H1 (cell line): ENCODE measurements around the gene RAD18. TPM values are rescaled to one million over a fixed set of nuclear protein-coding genes. Genes with fewer than 3 reads are reported as not detected.

Experiments used
- CTCF ChIA-PET: fragments of 300-600 bp; sonication (Branson Sonifier 250); formaldehyde crosslinking; loops from one replicate; lab custom pipeline; 2021; ENCODE audit not compliant: partially characterized antibody; lab: Charles Lee
- POLR2A ChIA-PET: fragments of 300-600 bp; sonication (Branson Sonifier 250); formaldehyde crosslinking; loops from one replicate; lab custom pipeline; 2021; ENCODE audit warnings: inconsistent platforms; ENCODE audit not compliant: partially characterized antibody; lab: Charles Lee
- DNase-seq, 2 experiments: peaks; one replicate each; pipeline versions ENCODE4 v3.0.0 to v3.0.0-alpha.2; 2010 to 2022; ENCODE audit warnings: low spot score in 2 of 2, low read depth in 1 of 2, mixed read lengths in 1 of 2
- FAIRE-seq: peaks from 2 replicates; lab custom pipeline; 2011; peaks lifted over from hg19 to GRCh38; lab: Jason Lieb, UNC
- H2AFZ ChIP-seq: 2 replicates; pipeline ENCODE4 v1.8.1; 2012; ENCODE audit warnings: low read length, inconsistent platforms
- H2AK5ac ChIP-seq: 2 replicates; pipeline ENCODE4 v1.6.1; 2013; ENCODE audit warnings: low read depth, low read length
- H2BK120ac ChIP-seq: replicated peaks from 2 replicates; pipeline ENCODE3; 2013; ENCODE audit warnings: low read depth, low read length, inconsistent platforms
- H2BK12ac ChIP-seq: 2 replicates; pipeline ENCODE4 v1.6.1; 2013; ENCODE audit warnings: low read depth, low read length
- H2BK15ac ChIP-seq: 2 replicates; pipeline ENCODE4 v1.6.1; 2013; ENCODE audit warnings: low read length
- H2BK20ac ChIP-seq: 2 replicates; pipeline ENCODE4 v1.6.1; 2013; ENCODE audit warnings: low read length
- H2BK5ac ChIP-seq: 2 replicates; pipeline ENCODE4 v1.6.1; 2013; ENCODE audit warnings: low read depth, low read length
- H3K14ac ChIP-seq: 2 replicates; pipeline ENCODE4 v1.6.1; 2013; ENCODE audit warnings: inconsistent platforms; ENCODE audit not compliant: insufficient read length
- H3K18ac ChIP-seq: 2 replicates; pipeline ENCODE4 v1.6.1; 2013; ENCODE audit warnings: low read length; ENCODE audit errors: extremely low read depth
- H3K23ac ChIP-seq: 2 replicates; pipeline ENCODE4 v1.6.1; 2013; ENCODE audit warnings: inconsistent platforms; ENCODE audit not compliant: insufficient read length
- H3K23me2 ChIP-seq: 2 replicates; pipeline ENCODE4 v1.6.1; 2013; ENCODE audit warnings: low read depth, low read length
- H3K27ac ChIP-seq: 2 replicates; pipeline ENCODE4 v1.6.1; 2011; ENCODE audit warnings: low read depth, low read length, inconsistent platforms
- H3K27me3 ChIP-seq, 4 experiments: replicated peaks in 1 of 4; 1 replicate in 1 of 4; 2 replicates in 3 of 4; pipeline versions ENCODE4 v1.6.1 to v1.8.1; 2011 to 2013; ENCODE audit warnings: low read length in 3 of 4, mild to moderate bottlenecking in 3 of 4, inconsistent platforms in 2 of 4, mixed read lengths in 2 of 4, moderate library complexity in 1 of 4; ENCODE audit not compliant: control insufficient read depth in 3 of 4, insufficient read depth in 3 of 4; ENCODE audit errors: extremely low read depth in 1 of 4
- H3K36me3 ChIP-seq, 4 experiments: 2 replicates each; pipeline versions ENCODE4 v1.6.1 to v1.8.1; 2011 to 2013; ENCODE audit warnings: mild to moderate bottlenecking in 4 of 4, low read length in 3 of 4, moderate library complexity in 2 of 4, control low read depth in 1 of 4, inconsistent platforms in 1 of 4; ENCODE audit not compliant: insufficient read depth in 4 of 4, control insufficient read depth in 2 of 4
- H3K4ac ChIP-seq: replicated peaks from 2 replicates; pipeline ENCODE3; 2013; ENCODE audit warnings: low read length, low read depth, mixed read lengths, inconsistent platforms; ENCODE audit not compliant: insufficient read length
- H3K4me1 ChIP-seq, 4 experiments: replicated peaks in 1 of 4; 1 replicate in 1 of 4; 2 replicates in 3 of 4; pipeline versions ENCODE4 v1.6.1 to v1.8.1; 2011 to 2013; ENCODE audit warnings: low read length in 3 of 4, inconsistent platforms in 2 of 4, mixed read lengths in 1 of 4; ENCODE audit not compliant: insufficient read depth in 4 of 4, control insufficient read depth in 3 of 4
- H3K4me2 ChIP-seq, 2 experiments: 2 replicates each; pipeline versions ENCODE4 v1.6.1 to v1.8.1; 2011 to 2013; ENCODE audit warnings: low read depth in 2 of 2, low read length in 2 of 2, control low read depth in 1 of 2, inconsistent platforms in 1 of 2, mild to moderate bottlenecking in 1 of 2; ENCODE audit not compliant: insufficient read depth in 1 of 2
- H3K4me3 ChIP-seq, 4 experiments: fragments of 200-600, 300-600 bp in 1 of 4; sonication (generic), shearing (Covaris generic), sonication (Bioruptor Twin) in 1 of 4; 2 replicates each; pipeline versions ENCODE4 v1.5.1 to v1.8.1; 2011 to 2016; ENCODE audit warnings: low read length in 4 of 4, low read depth in 3 of 4, control low read depth in 2 of 4, inconsistent platforms in 2 of 4, mild to moderate bottlenecking in 2 of 4, mixed read lengths in 1 of 4, moderate library complexity in 1 of 4; ENCODE audit not compliant: insufficient read depth in 2 of 4; ENCODE audit errors: extremely low read depth in 1 of 4
- H3K56ac ChIP-seq: replicated peaks from 2 replicates; pipeline ENCODE3; 2013; ENCODE audit warnings: low read depth, mild to moderate bottlenecking, mixed read lengths, low read length, inconsistent platforms; ENCODE audit not compliant: insufficient read length
- H3K79me1 ChIP-seq: 2 replicates; pipeline ENCODE4 v1.6.1; 2013; ENCODE audit warnings: low read depth, low read length, control low read depth
- H3K79me2 ChIP-seq, 2 experiments: 2 replicates each; pipeline versions ENCODE4 v1.6.1 to v1.8.1; 2012 to 2013; ENCODE audit warnings: low read length in 2 of 2, mild to moderate bottlenecking in 2 of 2, inconsistent platforms in 1 of 2; ENCODE audit not compliant: insufficient read depth in 2 of 2, control insufficient read depth in 1 of 2
- H3K9ac ChIP-seq, 4 experiments: replicated peaks in 1 of 4; 1 replicate in 1 of 4; 2 replicates in 3 of 4; pipeline versions ENCODE4 v1.6.1 to v1.8.1; 2011 to 2013; ENCODE audit warnings: low read depth in 3 of 4, low read length in 3 of 4, control low read depth in 2 of 4, mild to moderate bottlenecking in 2 of 4, moderate library complexity in 2 of 4, inconsistent platforms in 1 of 4; ENCODE audit errors: extremely low read depth in 1 of 4
- H3K9me3 ChIP-seq, 2 experiments: 2 replicates each; pipeline versions ENCODE4 v1.6.1 to v1.8.1; 2012 to 2013; ENCODE audit warnings: mild to moderate bottlenecking in 2 of 2, moderate library complexity in 2 of 2, control low read depth in 1 of 2, inconsistent platforms in 1 of 2, low read depth in 1 of 2, low read length in 1 of 2, mixed read lengths in 1 of 2; ENCODE audit not compliant: insufficient read depth in 2 of 2
- H4K20me1 ChIP-seq, 2 experiments: replicated peaks in 1 of 2; 2 replicates each; pipeline versions ENCODE3 to v1.8.1; 2011 to 2013; ENCODE audit warnings: inconsistent platforms in 2 of 2, low read length in 2 of 2, mild to moderate bottlenecking in 1 of 2; ENCODE audit not compliant: insufficient read depth in 2 of 2, control insufficient read depth in 1 of 2
- H4K5ac ChIP-seq: 2 replicates; pipeline ENCODE4 v1.6.1; 2013; ENCODE audit warnings: low read length, low read depth, mixed read lengths, inconsistent platforms; ENCODE audit not compliant: insufficient read length
- H4K8ac ChIP-seq: 2 replicates; pipeline ENCODE4 v1.8.0; 2013; ENCODE audit warnings: mild to moderate bottlenecking, moderate library complexity, low read length, inconsistent platforms; ENCODE audit not compliant: insufficient read depth; ENCODE audit errors: extremely low read depth
- H4K91ac ChIP-seq: replicated peaks from 2 replicates; pipeline ENCODE3; 2013; ENCODE audit warnings: low read length, mixed read lengths, inconsistent platforms; ENCODE audit not compliant: insufficient read length
- ATF2 ChIP-seq: IDR thresholded peaks from 2 replicates; pipeline ENCODE4 v1.6.1; 2012; ENCODE audit warnings: low read length, inconsistent platforms
- BACH1 ChIP-seq: IDR thresholded peaks from 2 replicates; pipeline ENCODE4 v1.6.1; 2012; ENCODE audit warnings: low read length, improper control_type of control experiment
- BCL11A ChIP-seq, 2 experiments: IDR thresholded peaks; one replicate each; pipeline ENCODE4 v1.6.1; 2011; ENCODE audit warnings: low read depth in 2 of 2, low read length in 2 of 2, mild to moderate bottlenecking in 2 of 2
- EGR1 ChIP-seq: IDR thresholded peaks from 2 replicates; pipeline ENCODE4 v1.6.1; 2011; ENCODE audit warnings: low read depth, low read length, borderline replicate concordance
- JUN ChIP-seq: IDR thresholded peaks from 2 replicates; pipeline ENCODE4 v1.6.1; 2011; ENCODE audit warnings: low read depth, mild to moderate bottlenecking, improper control_type of control experiment, low read length
- JUND ChIP-seq: IDR thresholded peaks from 2 replicates; pipeline ENCODE4 v1.6.1; 2011; ENCODE audit warnings: mild to moderate bottlenecking, improper control_type of control experiment, low read length
- MAFK ChIP-seq: IDR thresholded peaks from 2 replicates; pipeline ENCODE4 v1.6.1; 2012; ENCODE audit warnings: low read depth, mild to moderate bottlenecking, improper control_type of control experiment, low read length
- SP2 ChIP-seq: IDR thresholded peaks from 2 replicates; pipeline ENCODE4 v1.6.1; 2012; ENCODE audit warnings: mild to moderate bottlenecking, low read length, inconsistent platforms
- SUZ12 ChIP-seq: fragments of 200-600 bp; sonication (generic); IDR thresholded peaks from 2 replicates; pipeline ENCODE4 v1.6.1; 2012; ENCODE audit warnings: mild to moderate bottlenecking, inconsistent platforms, low read length, moderate library complexity, mixed read lengths
- TAF1 ChIP-seq: IDR thresholded peaks from 2 replicates; pipeline ENCODE4 v1.6.1; 2011; ENCODE audit warnings: mild to moderate bottlenecking, low read depth, low read length
- TAF7 ChIP-seq: optimal IDR thresholded peaks from 2 replicates; pipeline ENCODE3; 2011; ENCODE audit warnings: low read depth, mild to moderate bottlenecking, inconsistent platforms, low read length, moderate library complexity, borderline replicate concordance
- TCF12 ChIP-seq: IDR thresholded peaks from 2 replicates; pipeline ENCODE4 v1.6.1; 2011; ENCODE audit warnings: low read depth, mild to moderate bottlenecking, low read length
- TEAD4 ChIP-seq: IDR thresholded peaks from 2 replicates; pipeline ENCODE4 v1.6.1; 2012; ENCODE audit warnings: low read depth, low read length, inconsistent platforms, mixed read lengths
- YY1 ChIP-seq: IDR thresholded peaks from 2 replicates; pipeline ENCODE4 v1.6.1; 2011; ENCODE audit warnings: low read depth, mild to moderate bottlenecking, low read length
- WGBS, 2 experiments: shearing (Covaris generic) in 1 of 2; methylation state at CpG; one replicate each; pipeline versions ENCODE4 v1.1.6 to v1.1.7; 2013 to 2015; ENCODE audit warnings: low lambda C conversion rate in 2 of 2, mixed read lengths in 2 of 2, inconsistent platforms in 1 of 2, low coverage in 1 of 2, missing lambda C conversion rate in 1 of 2; ENCODE audit not compliant: insufficient replicate concordance in 2 of 2, insufficient coverage in 1 of 2, insufficient read length in 1 of 2; ENCODE audit errors: extremely low coverage in 1 of 2, missing lambda C conversion rate in 1 of 2; 5-methylcytosine and 5-hydroxymethylcytosine counted together
- polyA plus RNA-seq, 7 experiments: library from polyadenylated mRNA; depleted of rRNA in 3 of 7; stranded (reverse) in 5 of 7; unstranded in 2 of 7; fragments of >200 nt in 5 of 7; fragments of 200-250 nt in 2 of 7; gene quantifications; 1 replicate in 5 of 7; 2 replicates in 1 of 7; 4 replicates in 1 of 7; pipeline versions ENCODE4 v1.2.1 to v1.2.3, GENCODE V29; 2011 to 2013; ENCODE audit warnings: missing spikeins in 2 of 7, mixed read lengths in 2 of 7
- total RNA-seq: library from RNA; stranded (reverse); fragmentation: NEBNext Ultra II Directional; extraction: Animal tissue kit (Norgen Biotek cat#: 25700); gene quantifications from 2 replicates; pipeline ENCODE4 v1.2.1, GENCODE V29; 2021

The RAD18 gene
- total and polyA plus RNA-seq, 2 of the 8 experiments (the other 6 are each of a cell fraction or from before 2014, with no cell fraction given): 13.0 to 23.2 TPM

DNA sequence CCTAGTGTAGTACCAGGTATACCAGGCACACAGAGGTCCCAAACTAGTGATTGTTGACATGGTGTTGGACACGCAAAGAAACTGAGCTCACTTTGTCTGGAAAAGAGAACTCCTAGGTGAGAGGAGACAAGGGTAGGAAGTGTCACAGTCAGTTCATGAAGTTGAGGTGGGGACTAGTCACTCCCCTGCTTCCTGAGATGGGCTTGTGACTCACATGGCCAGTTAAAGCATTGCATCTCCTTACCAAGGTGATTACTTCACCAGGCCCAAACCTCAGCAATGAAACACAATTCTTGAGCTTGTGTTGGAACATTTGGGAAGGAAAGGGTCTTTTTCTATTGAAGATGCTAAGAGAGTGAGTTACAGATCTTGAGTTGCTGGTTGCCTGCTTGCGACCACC is 49.2 kb upstream of the RAD18 start:
- Histone ChIP-seq H3K4ac (no peak overlapping the region), H4K8ac (no peak overlapping the region), H3K56ac (no peak overlapping the region), H2BK120ac (no peak overlapping the region), H2BK20ac (no peak overlapping the region), H3K4me2 (no peak overlapping the region), H2BK15ac (no peak overlapping the region), H3K36me3 (no peaks in the 10 kb centered on the region; a peak in 2 of 8 replicates), H2BK12ac (no peak overlapping the region), H3K27ac (no peak overlapping the region), H2AFZ (no peak overlapping the region), H4K91ac (no peak overlapping the region), H3K79me2 (no peaks in the 10 kb centered on the region), H2BK5ac (no peak overlapping the region), H3K9me3 (no peaks in the 10 kb centered on the region), H3K14ac (no peak overlapping the region), H3K79me1 (no peaks in the 10 kb centered on the region), H2AK5ac (no peak overlapping the region), H3K18ac (no peak overlapping the region), H3K4me1 (peaks cover under 1 to 4% (median 2%) of the 10 kb centered on the region in 4 experiments; a peak in 4 of 7 replicates), H4K20me1 (no peaks in the 10 kb centered on the region), H3K4me3 (no peak overlapping the region), H3K23ac (no peak overlapping the region), H3K27me3 (no peaks in the 10 kb centered on the region), H4K5ac (no peak overlapping the region), H3K9ac (no peak overlapping the region), H3K23me2 (no peaks in the 10 kb centered on the region)
- TF ChIP-seq MAFK: no peak
- no peak for TF ChIP-seq TCF12
- no peak for TF ChIP-seq TEAD4
- TF ChIP-seq YY1: no peak
- no peak for TF ChIP-seq BACH1
- no peak for TF ChIP-seq SUZ12
- TF ChIP-seq TAF7: no peak
- no peak for TF ChIP-seq JUND
- no peak for TF ChIP-seq ATF2
- TF ChIP-seq EGR1: no peak
- no peak for TF ChIP-seq JUN
- no peak for TF ChIP-seq BCL11A (IDR thresholded peaks at IDR 0.05; ENCODE audit: low read depth in 2 of 2, low read length in 2 of 2)
- no peak for TF ChIP-seq SP2
- no peak for TF ChIP-seq TAF1
- CTCF ChIA-PET: interaction anchor here (0.7 to 5.1 kb wide), 12 partner anchors 10 to 341 kb away, joined by 3 to 40 read pairs (median 4); no protein-coding TSS in a partner anchor
- POLR2A ChIA-PET: no interaction called here
- WGBS, 2 experiments: 86% methylated on average over 2 of the region's 2 CpGs; no CpG with 5 or more reads in 1 of the 2 experiments
- FAIRE-seq (no peak), DNase-seq (no peak)
